NCI-H2107 treated with DMSO at 0.1 percent for 48 hours (cell line): ENCODE data around the gene INVS.
"Not testable (repeated sequence)": the region's sequence is repeated elsewhere in the genome, so short reads cannot be mapped to it uniquely, and the experiment has no call there.

Experiments
- DNase-seq: peaks from one replicate; lab custom pipeline; 2025; ENCODE audit not compliant: unreplicated experiment; lab: John Stamatoyannopoulos, UW

INVS gene

GRCh38 chr9:100082782-100083181 is 16.3 kb upstream of the INVS start:
- no peak for DNase-seq

GRCh38 chr9:100083448-100084127 is 15.5 kb upstream of the INVS start:
- no peak for DNase-seq

GRCh38 chr9:100084128-100084453 is 15.0 kb upstream of the INVS start:
- no peak for DNase-seq

GRCh38 chr9:100084734-100085133 is 14.3 kb upstream of the INVS start:
- DNase-seq: peak; percentile 9

- no peak for DNase-seq
Observed at GRCh38 chr9:100086097-100086635, 12.9 kb upstream of the INVS start.

GRCh38 chr9:100087218-100087617 is 11.8 kb upstream of the INVS start:
- DNase-seq: no peak

GRCh38 chr9:100088202-100088601 is 10.8 kb upstream of the INVS start:
- no peak for DNase-seq

GRCh38 chr9:100090880-100091279 is 8.2 kb upstream of the INVS start:
- DNase-seq: no peak

GRCh38 chr9:100091650-100092049 is 7.4 kb upstream of the INVS start:
- DNase-seq: no peak

GRCh38 chr9:100092066-100092465 is 7.0 kb upstream of the INVS start:
- no peak for DNase-seq

GRCh38 chr9:100094411-100094810 is 4.6 kb upstream of the INVS start:
- not testable (repeated sequence) for DNase-seq

- no peak for DNase-seq
Observed at GRCh38 chr9:100096378-100096916, 2.6 kb upstream of the INVS start.

GRCh38 chr9:100098046-100098886 is 777 bp upstream of the INVS start:
- peak; percentile 52 for DNase-seq

GRCh38 chr9:100099722-100100042 is 639 bp downstream of the INVS start:
- peak; percentile 56 for DNase-seq

- peak; percentile 5 for DNase-seq
Observed at GRCh38 chr9:100100146-100100667, 1.2 kb downstream of the INVS start.

GRCh38 chr9:100101608-100102007 is 2.6 kb downstream of the INVS start:
- no peak for DNase-seq

- DNase-seq: no peak
Observed at GRCh38 chr9:100104314-100104713, 5.3 kb downstream of the INVS start.

GRCh38 chr9:100105861-100106260 is 6.8 kb downstream of the INVS start:
- no peak for DNase-seq

- DNase-seq: no peak
Observed at GRCh38 chr9:100106616-100107015, 7.6 kb downstream of the INVS start.

GRCh38 chr9:100108559-100108958 is 9.5 kb downstream of the INVS start:
- no peak for DNase-seq

- peak; percentile 82 for DNase-seq
Observed at GRCh38 chr9:100111235-100111634, 12.2 kb downstream of the INVS start.
